GM23248 (cell line): ENCODE data around the gene NPIPA5.

ENCODE experiments used
- EZH2 ChIP-seq: fragments of 200-600 bp; sonication (generic); IDR thresholded peaks from 2 replicates; pipeline ENCODE4 v1.6.1; 2018; ENCODE audit warnings: antibody characterized with exemption, mild to moderate bottlenecking; ENCODE audit not compliant: insufficient read depth, poor library complexity, severe bottlenecking
- EZH2phosphoT487 ChIP-seq: fragments of 200-600 bp; sonication (generic); IDR thresholded peaks from 2 replicates; pipeline ENCODE4 v1.6.1; 2018; ENCODE audit warnings: antibody characterized with exemption, moderate library complexity, mild to moderate bottlenecking, low read depth; ENCODE audit not compliant: insufficient read depth

- TF ChIP-seq EZH2 (no peak), EZH2phosphoT487 (no peak)
Measured at GRCh38 chr16:15401972-15402371, 23.9 kb upstream of the NPIPA5 start.
